Measurements from ENCODE around the gene DDX49. TPM values are rescaled to one million over a fixed set of nuclear protein-coding genes. Genes with fewer than 3 reads are reported as not detected.
A peak's percentile ranks its signal among the peaks of the same experiment; 100 is the strongest.
"Not testable (repeated sequence)": the region's sequence is repeated elsewhere in the genome, so short reads cannot be mapped to it uniquely, and the experiment has no call there.

The DDX49 gene
- total RNA-seq, 2 donors from 2014 or later, result 45.2 to 49.1 TPM

DNA sequence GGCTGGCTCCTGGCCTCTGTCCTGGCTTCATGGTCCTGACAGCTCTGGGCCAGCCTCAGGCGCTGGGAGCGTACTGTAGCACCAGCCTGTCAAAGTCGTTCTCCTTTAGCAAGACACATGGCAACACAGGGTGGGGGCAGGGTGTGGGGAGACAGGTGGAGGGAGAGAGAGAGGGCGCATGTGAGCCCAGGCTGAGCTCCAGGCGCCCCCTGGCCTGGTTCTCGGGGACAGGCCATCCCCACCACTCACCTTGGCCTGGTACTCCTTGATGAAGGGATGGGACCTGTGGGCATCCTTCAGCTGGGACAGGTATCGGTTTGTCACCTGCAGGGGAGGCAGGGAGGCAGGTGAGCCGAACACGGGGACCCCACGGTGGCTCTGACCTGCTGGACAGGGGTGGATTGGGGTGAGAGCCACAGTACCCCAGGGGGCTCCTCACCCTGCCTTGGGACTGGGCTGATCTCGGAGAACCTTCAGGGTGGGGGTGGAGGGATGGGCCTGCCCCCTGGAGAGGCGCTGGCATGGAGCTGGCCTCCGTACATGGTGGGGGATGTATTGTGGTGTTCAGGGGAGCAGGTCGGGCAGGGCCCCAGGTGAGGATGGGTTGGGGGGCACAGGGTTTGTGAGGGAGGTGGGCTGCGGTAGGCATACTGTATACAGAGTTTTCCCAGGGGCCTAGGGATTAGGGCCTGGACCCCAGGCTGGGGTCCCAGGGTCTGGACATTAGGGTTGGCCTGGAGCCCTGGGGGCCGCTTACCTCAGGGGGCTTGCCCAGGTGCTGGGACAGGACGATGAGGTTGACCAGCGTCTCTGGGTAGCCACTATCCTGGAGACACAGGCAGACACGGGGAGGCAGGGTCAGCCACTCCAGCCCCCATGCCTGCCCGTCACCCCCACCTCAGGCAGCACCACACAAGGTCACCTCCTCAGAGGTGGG is 19.6 kb upstream of the DDX49 start:
- no peaks in the 10 kb centered on the region for H3K9me3 ChIP-seq (ENCODE audit: control insufficient read depth, low read length, poor library complexity, severe bottlenecking)
- Mint-ChIP-seq H3K27me3 (peaks cover 18% of the 10 kb centered on the region), H3K4me3 (no peak overlapping the region), H3K4me1 (peaks cover 10% of the 10 kb centered on the region), H3K36me3 (ENCODE audit: low read depth) (peaks cover 6% of the 10 kb centered on the region), H3K27ac (no peak overlapping the region)
- no peak for DNase-seq
- ATAC-seq, result peak; percentile 9

DNA sequence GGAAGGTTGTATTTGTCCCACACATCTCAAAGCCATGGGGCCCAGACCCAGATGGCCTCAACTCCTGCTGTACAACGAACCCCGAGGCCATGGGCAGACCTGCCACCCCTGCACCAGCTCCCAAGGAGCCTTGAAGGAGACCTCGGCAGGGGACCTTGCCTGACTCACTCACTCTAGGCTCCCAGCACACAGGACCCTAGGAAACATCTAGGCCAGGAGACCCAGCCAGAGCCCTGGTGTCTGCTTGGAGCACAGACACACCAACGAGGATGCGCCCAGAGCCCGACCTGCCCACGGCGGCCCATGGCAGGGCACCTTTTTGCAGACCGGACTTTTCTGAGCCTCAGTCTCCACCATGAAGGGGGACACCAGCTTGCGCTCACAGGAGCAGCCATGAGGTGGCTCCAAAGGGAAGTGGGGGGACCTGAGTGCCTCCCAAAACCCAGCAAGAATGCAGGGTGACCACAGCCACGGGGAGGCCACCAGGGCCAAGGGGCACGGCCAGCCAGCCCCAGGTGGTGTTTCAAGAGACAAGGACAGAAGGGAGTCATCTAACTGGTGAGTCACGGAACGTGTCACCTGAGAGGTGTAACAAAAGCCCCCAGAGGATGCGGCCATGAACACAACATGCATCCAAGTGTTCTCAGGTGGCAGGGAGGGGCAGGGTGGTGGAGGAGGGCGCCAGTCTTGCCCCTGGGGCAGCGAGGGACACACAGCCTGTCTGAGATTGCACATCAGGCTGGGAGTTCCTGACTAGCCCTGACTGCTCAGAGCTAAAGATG is 18.6 kb upstream of the DDX49 start:
- Mint-ChIP-seq H3K27ac (no peak overlapping the region), H3K27me3 (peaks cover 18% of the 10 kb centered on the region), H3K36me3 (ENCODE audit: low read depth) (peaks cover 8% of the 10 kb centered on the region), H3K4me3 (no peak overlapping the region), H3K4me1 (peaks cover 12% of the 10 kb centered on the region)
- ATAC-seq (no peak), DNase-seq (no peak)
- no peaks in the 10 kb centered on the region for H3K9me3 ChIP-seq (ENCODE audit: control insufficient read depth, low read length, poor library complexity, severe bottlenecking)

DNA sequence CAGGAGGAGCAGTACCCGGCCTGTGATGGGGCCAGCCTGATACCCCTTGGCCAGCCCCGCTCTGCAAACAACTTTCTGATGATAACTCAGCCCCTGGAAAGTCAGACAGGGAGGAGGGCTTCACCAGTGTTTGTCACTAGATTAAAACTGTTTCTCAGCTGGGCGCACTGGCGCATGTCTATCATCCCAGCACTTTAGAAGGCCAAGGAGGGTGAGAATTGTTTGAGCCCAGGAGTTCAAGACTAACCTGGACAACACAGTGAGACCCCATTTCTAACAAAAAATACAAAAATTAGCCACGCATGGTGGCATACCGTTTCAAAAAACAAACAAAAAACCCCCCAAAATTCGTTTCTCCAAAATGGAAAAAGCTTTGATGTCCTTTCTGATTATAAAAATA is 18.0 kb upstream of the DDX49 start:
- H3K36me3 Mint-ChIP-seq (ENCODE audit: low read depth), result peaks cover 6% of the 10 kb centered on the region
- H3K4me3 Mint-ChIP-seq, result no peak overlapping the region

DNA sequence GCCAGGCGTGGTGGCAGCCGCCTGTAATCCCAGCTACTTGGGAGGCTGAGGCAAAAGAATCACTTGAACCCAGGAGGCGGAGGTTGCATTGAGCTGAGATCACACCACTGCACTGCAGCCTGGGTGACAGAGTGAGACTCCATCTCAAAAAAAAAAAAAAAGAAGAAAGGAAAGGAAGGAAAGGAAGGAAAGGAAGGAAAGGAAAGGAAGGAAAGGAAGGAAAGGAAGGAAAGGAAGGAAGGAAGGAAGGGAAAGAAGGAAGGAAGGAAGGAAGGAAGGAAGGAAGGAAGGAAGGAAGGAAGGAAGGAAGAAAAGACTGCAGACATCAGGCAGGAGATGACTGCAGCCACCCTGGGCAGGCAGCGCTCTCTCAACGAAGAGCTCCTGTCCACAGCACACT is 17.0 kb upstream of the DDX49 start:
- not testable (repeated sequence) for DNase-seq; H3K9me3 ChIP-seq (ENCODE audit: control insufficient read depth, low read length, poor library complexity, severe bottlenecking); H3K36me3 Mint-ChIP-seq (ENCODE audit: low read depth); H3K27me3 Mint-ChIP-seq; ATAC-seq; H3K4me3 Mint-ChIP-seq; H3K4me1 Mint-ChIP-seq; H3K27ac Mint-ChIP-seq

More for the DNA sequence above, 18.0 kb upstream of the DDX49 start:
- Mint-ChIP-seq H3K4me1 (peaks cover 12% of the 10 kb centered on the region), H3K27me3 (peaks cover 14% of the 10 kb centered on the region), H3K27ac (no peak overlapping the region)
- no peak for ATAC-seq
- no peaks in the 10 kb centered on the region for H3K9me3 ChIP-seq (ENCODE audit: control insufficient read depth, low read length, poor library complexity, severe bottlenecking)
- no peak for DNase-seq

DNA sequence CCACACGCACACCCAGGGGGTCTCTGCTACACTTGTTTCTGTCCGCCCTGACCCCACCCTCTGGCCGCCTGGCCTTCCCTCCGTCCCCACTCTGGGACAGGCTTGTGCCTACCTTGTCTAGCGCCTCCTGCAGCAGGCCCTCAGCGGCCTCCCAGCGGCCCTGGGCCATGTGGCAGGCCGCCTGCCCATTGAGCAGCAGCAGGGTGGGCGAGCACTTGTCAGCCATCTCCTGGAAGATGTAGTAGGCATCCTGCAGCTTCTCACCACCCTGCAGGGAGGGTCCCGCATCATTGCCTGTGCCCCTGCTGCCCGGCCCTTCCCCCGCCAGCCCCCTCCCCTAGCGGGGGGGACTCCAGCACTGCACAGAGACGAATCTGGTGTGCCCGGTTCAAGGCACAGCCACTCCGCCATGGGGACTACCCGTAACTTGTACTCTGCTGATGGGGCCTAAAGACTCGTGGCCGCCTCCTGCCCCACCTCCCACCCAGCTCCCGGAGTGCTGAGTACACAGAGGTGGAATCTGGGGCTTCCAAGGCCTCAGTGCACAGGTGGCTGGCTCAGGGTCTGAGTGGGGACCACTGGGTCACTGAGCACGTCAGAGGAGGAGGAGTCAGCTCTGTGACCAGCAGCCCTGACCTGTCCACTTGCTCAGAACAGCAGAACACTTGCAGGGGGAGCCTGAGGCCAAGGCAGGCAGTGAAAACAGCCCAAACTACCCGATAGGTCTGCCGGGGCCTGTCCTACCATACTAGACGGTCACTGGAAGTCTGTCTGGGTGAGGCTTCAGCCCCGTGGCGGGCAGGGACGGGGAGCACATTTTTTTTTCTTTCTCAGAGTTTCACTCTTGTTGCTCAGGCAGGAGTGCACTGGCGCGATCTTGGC is 16.1 kb upstream of the DDX49 start:
- Mint-ChIP-seq H3K27me3 (no peaks in the 10 kb centered on the region), H3K27ac (no peak overlapping the region)

DNA sequence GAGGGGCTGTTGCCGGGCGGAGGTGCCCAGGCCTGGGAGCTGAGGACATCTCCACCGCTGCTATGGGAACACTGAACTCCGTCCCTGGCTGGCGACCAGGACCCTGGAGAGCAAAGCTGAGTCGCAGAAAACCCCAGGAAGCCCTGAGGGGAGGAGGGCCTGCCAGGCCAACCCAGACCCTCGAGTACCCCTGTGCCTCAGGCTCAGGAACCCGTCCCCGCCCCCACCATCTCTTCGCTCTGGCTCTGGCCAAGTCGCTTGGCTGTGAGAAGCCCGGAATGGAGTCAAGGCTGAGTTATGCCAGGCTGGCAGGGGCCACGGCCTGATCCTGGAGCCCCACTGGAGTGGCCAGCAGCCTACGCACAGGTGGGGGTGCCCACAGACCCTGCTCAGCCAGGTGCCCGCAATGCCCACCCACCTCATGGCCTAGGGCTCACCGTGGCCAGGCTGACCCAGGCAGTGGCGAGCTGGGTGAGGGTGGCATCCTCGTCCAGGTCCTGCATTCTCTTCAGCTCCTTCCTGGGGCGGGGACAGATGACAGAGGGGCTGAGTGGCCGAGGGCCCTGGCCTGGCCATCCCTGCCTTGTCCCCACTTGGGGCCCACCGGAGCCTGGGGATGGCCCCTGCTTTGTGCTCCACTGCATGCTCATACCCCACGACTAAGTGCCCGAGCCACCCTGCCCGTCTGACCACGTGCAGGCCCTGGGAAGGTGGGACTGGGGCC is 15.0 kb upstream of the DDX49 start:
- Mint-ChIP-seq H3K27me3 (no peaks in the 10 kb centered on the region), H3K27ac (no peak overlapping the region), H3K36me3 (ENCODE audit: low read depth) (peaks cover 2% of the 10 kb centered on the region), H3K4me1 (peaks cover 6% of the 10 kb centered on the region), H3K4me3 (no peak overlapping the region)
- ATAC-seq (no peak), DNase-seq (no peak)
- no peaks in the 10 kb centered on the region for H3K9me3 ChIP-seq (ENCODE audit: control insufficient read depth, low read length, poor library complexity, severe bottlenecking)

More for the DNA sequence above, 16.1 kb upstream of the DDX49 start:
- H3K4me3 Mint-ChIP-seq, result no peak overlapping the region
- ATAC-seq (no peak), DNase-seq (no peak)
- H3K4me1 Mint-ChIP-seq, result peaks cover 6% of the 10 kb centered on the region
- H3K36me3 Mint-ChIP-seq (ENCODE audit: low read depth), result peaks cover 2% of the 10 kb centered on the region
- no peaks in the 10 kb centered on the region for H3K9me3 ChIP-seq (ENCODE audit: control insufficient read depth, low read length, poor library complexity, severe bottlenecking)

DNA sequence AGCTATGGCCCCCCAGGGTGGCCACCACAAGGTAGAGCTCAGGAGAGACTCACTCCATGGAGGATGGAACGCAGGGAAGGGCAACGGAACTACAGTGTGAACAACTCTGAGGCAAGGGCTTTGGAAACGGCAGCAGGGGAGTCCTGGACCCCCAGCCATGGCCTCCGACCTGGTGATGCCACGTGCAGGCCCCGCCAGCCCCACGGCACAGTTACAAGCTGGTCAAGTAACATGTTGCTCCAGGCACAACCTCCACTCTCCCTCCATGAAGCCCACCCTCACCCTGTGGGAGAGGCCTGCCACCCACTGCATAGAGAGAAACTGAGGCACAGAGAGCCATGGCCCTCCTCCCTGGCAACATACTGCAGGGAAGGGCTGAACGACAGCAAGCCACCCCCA is 14.5 kb upstream of the DDX49 start:
- ATAC-seq, result no peak
- Mint-ChIP-seq H3K4me1 (peaks cover 6% of the 10 kb centered on the region), H3K4me3 (no peak overlapping the region), H3K27me3 (no peaks in the 10 kb centered on the region), H3K36me3 (ENCODE audit: low read depth) (peaks cover 2% of the 10 kb centered on the region), H3K27ac (no peak overlapping the region)
- no peak for DNase-seq
- no peaks in the 10 kb centered on the region for H3K9me3 ChIP-seq (ENCODE audit: control insufficient read depth, low read length, poor library complexity, severe bottlenecking)

DNA sequence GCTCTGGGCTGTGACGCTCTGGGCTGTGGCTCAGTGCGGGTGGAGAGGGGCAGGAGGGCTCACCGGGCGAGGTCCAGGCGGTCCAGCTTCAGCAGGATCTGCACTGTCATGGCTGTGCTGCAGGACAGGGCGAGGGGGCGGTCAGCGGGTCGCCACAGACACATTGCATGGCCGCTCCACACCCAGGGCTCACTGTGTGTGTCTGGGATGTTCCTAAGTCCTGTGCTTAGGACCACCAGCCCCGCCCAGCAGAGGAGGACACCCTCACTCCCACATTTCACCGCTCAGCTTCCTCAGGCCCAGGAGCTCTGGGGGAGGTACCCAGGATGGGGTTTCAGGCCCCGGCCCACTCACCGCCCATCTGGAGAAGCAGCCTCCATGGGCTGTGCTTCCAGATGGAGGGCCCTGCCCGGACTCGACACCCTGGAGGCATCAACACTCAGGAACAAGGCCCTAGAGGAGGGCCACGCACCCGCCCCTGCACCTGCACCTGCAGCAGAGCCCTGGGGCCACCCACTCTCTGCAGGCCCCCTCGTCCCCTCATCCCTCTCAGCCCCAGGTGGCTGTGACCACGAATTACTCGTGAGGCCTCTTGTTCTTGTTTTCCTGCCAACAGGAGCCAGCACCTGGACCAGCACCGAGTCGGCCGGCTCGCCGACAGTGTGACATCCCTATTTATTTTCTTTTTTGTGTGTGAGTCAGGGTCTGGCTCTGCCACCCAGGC is 13.8 kb upstream of the DDX49 start:
- Mint-ChIP-seq H3K4me1 (peaks cover 6% of the 10 kb centered on the region), H3K4me3 (no peak overlapping the region), H3K27me3 (no peaks in the 10 kb centered on the region), H3K36me3 (ENCODE audit: low read depth) (peaks cover 2% of the 10 kb centered on the region), H3K27ac (no peak overlapping the region)
- ATAC-seq, result no peak
- DNase-seq, result no peak
- H3K9me3 ChIP-seq (ENCODE audit: control insufficient read depth, low read length, poor library complexity, severe bottlenecking), result no peaks in the 10 kb centered on the region

DNA sequence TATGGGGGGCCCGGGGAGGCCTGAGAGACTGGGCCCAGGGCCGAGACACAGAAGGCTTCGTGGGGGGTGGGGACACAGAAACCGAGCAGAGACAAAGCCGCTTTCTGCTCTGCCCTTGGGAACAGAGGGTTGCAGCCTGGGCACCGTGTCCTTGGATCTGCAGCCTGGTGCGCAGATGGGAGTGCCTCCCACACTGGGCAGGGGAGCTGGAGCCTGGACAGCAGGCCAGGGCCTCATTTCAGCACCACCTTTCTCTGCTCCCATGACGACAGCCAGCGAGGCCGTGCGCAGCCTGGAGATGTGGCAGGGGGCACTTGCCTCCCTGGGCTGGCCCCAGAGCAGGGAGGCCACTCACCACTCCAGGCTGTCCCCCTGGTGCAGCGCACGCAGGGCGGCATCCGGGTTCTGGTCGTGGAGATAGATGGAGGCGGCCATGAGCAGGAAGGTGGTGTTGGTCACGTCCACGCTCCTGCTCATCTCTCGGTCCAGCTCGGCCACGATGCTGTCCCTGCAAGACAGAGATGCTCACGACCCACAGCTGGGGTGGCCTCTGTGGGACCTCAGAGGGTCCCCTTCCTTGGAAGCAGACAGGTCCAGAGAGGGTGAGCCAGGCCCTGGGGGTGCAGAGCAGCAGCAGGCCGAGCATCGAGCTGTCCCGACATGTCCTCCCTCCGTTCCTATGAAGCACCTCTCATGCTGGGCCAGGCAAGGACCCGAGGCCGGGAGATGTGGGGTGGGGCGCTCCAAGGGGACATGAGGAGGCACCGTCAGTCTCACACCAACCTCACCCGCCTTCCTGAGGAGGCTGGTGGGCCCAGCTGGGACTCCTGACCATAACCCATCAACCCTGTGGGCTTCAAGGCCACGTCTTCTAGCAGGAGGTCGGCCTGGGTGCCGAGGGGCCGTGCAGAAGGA is 12.7 kb upstream of the DDX49 start:
- Mint-ChIP-seq H3K4me1 (peaks cover 6% of the 10 kb centered on the region), H3K27ac (no peak overlapping the region), H3K36me3 (ENCODE audit: low read depth) (peaks cover 2% of the 10 kb centered on the region), H3K4me3 (no peak overlapping the region), H3K27me3 (no peaks in the 10 kb centered on the region)
- DNase-seq (no peak), ATAC-seq (no peak)
- no peaks in the 10 kb centered on the region for H3K9me3 ChIP-seq (ENCODE audit: control insufficient read depth, low read length, poor library complexity, severe bottlenecking)

DNA sequence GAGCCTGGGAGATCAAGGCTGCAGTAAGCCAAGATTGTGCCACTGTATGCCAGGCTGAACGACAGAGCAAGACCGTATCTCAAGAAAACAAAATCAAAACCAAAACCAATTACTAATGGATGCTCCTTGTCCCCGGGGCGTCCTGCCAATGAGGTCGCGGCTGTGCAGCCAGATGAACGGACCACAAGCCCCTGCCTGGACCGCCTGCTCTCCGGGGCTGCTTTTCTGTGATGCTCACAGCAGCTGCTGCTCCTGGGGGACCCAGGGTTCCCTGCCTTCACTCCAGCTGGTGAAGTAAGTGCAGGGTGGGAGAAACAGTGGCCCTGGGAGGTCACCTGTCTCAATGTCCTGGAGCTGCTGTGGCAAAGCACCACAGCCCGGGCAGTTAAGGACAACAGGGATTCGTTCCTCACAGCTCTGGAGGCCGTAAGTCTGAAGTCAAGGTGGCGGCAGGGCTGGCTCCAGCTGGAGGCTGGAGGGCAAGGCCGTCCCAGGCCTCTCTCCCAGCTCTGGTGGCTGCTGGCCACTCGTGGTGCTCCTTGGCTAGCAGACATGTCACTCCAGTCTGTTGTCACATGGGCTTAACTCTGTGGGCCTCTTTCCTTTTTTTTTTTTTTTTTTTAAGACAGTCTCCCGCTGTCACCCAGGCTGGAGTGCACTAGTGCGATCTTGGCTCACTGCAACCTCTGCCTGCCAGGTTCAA is 10.4 kb upstream of the DDX49 start:
- Mint-ChIP-seq H3K36me3 (ENCODE audit: low read depth) (peaks cover 7% of the 10 kb centered on the region), H3K27ac (no peak overlapping the region), H3K27me3 (no peaks in the 10 kb centered on the region), H3K4me1 (peaks cover 10% of the 10 kb centered on the region), H3K4me3 (no peak overlapping the region)
- no peak for ATAC-seq
- no peak for DNase-seq
- H3K9me3 ChIP-seq (ENCODE audit: control insufficient read depth, low read length, poor library complexity, severe bottlenecking), result no peaks in the 10 kb centered on the region

DNA sequence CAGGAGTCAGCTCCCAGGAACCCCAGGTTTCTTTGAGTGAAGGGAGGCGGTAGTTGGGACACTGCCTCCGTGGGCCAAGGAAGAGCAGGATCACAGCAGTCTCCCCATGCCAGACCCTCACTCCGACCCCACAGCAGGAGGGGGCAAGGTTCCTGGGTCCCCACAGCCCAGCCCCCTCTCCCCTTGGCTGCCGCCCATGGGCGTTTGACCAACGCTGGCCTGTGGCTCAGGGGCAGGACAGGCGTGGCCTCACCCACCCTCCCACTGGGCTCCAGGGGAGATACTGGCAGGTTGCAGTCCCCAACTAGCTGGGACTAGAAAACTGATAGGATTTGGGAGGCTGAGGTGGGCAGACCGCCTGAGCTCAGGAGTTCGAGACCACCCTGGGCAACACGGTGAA is 9.5 kb upstream of the DDX49 start:
- no peaks in the 10 kb centered on the region for H3K27me3 Mint-ChIP-seq

More for the DNA sequence above, 9.5 kb upstream of the DDX49 start:
- no peaks in the 10 kb centered on the region for H3K9me3 ChIP-seq (ENCODE audit: control insufficient read depth, low read length, poor library complexity, severe bottlenecking)
- no peak overlapping the region for H3K27ac Mint-ChIP-seq
- peaks cover 12% of the 10 kb centered on the region for H3K4me1 Mint-ChIP-seq
- no peak overlapping the region for H3K4me3 Mint-ChIP-seq
- H3K36me3 Mint-ChIP-seq (ENCODE audit: low read depth), result peaks cover 7% of the 10 kb centered on the region
- ATAC-seq, result no peak
- DNase-seq, result no peak
